RWPE2 (cell line): ENCODE measurements around the gene SQOR.

ENCODE experiments used
- ATAC-seq: fragments of 200-7000 bp; cut with Tn5 transposase; 3 replicates; pipeline ENCODE4 v1.9.1; 2021; ENCODE audit warnings: low read depth
- DNase-seq: peaks from one replicate; pipeline ENCODE4 v3.0.0-alpha.2; 2020; ENCODE audit warnings: low spot score
- H3K27ac ChIP-seq: fragments of 450-650 bp; 2 replicates; pipeline ENCODE4 v1.5.1; 2017; ENCODE audit warnings: mild to moderate bottlenecking; ENCODE audit not compliant: poor library complexity, severe bottlenecking
- H3K27me3 ChIP-seq: fragments of 250-450 bp; sonication (Bioruptor Pico); 2 replicates; pipeline ENCODE4 v1.5.1; 2021; ENCODE audit warnings: mild to moderate bottlenecking, moderate library complexity; ENCODE audit not compliant: insufficient read depth, poor library complexity, severe bottlenecking
- H3K36me3 ChIP-seq: fragments of 250-450 bp; sonication (Bioruptor Pico); 2 replicates; pipeline ENCODE4 v1.5.1; 2020; ENCODE audit warnings: low read depth, mild to moderate bottlenecking, moderate library complexity
- H3K4me1 ChIP-seq: fragments of 250-450 bp; sonication (Bioruptor Pico); 2 replicates; pipeline ENCODE4 v1.5.1; 2021; ENCODE audit warnings: mild to moderate bottlenecking, moderate library complexity; ENCODE audit not compliant: insufficient read depth, poor library complexity, severe bottlenecking
- H3K4me3 ChIP-seq: fragments of 250-450 bp; sonication (Bioruptor Pico); 2 replicates; pipeline ENCODE4 v1.5.1; 2021; ENCODE audit warnings: mild to moderate bottlenecking, moderate library complexity; ENCODE audit not compliant: severe bottlenecking
- H3K9me3 ChIP-seq: fragments of 250-450 bp; sonication (Bioruptor Pico); 2 replicates; pipeline ENCODE4 v1.5.1; 2021; ENCODE audit warnings: mild to moderate bottlenecking, moderate library complexity; ENCODE audit not compliant: severe bottlenecking
- CTCF ChIP-seq: fragments of 450-650 bp; IDR thresholded peaks from one replicate; pipeline ENCODE4 v1.5.1; 2017; ENCODE audit warnings: mild to moderate bottlenecking, moderate library complexity; ENCODE audit not compliant: poor library complexity, severe bottlenecking

SQOR gene

GRCh38 chr15:45587095-45587862, 47.5 kb upstream of the SQOR start, which contains the start of gene BLOC1S6:
Gene BLOC1S6, plus strand, starts transcription at chr15:45587379. Its CDS starts 65 bp downstream, at chr15:45587444.
- Histone ChIP-seq H3K4me3 (peak within 1 kb of the TSS; percentile 80), H3K27ac (peak within 1 kb of the TSS; percentile 73), H3K9me3 (no peaks in the 10 kb centered on the region), H3K27me3 (no peaks in the 10 kb centered on the region), H3K4me1 (peaks cover 18% of the 10 kb centered on the region), H3K36me3 (peaks cover 10% of the 10 kb centered on the region)
- ATAC-seq (peak; percentile 76), DNase-seq (peak; percentile 91)
- peak; percentile 4 for TF ChIP-seq CTCF

- no peak for TF ChIP-seq CTCF
- Histone ChIP-seq H3K4me3 (peak overlapping the region; percentile 80), H3K27ac (peak overlapping the region; percentile 73), H3K4me1 (peaks cover 18% of the 10 kb centered on the region), H3K36me3 (peaks cover 16% of the 10 kb centered on the region), H3K27me3 (no peaks in the 10 kb centered on the region), H3K9me3 (no peaks in the 10 kb centered on the region)
- ATAC-seq (no peak), DNase-seq (no peak)
Measured at GRCh38 chr15:45587863-45588170, 47.0 kb upstream of the SQOR start.

DNA sequence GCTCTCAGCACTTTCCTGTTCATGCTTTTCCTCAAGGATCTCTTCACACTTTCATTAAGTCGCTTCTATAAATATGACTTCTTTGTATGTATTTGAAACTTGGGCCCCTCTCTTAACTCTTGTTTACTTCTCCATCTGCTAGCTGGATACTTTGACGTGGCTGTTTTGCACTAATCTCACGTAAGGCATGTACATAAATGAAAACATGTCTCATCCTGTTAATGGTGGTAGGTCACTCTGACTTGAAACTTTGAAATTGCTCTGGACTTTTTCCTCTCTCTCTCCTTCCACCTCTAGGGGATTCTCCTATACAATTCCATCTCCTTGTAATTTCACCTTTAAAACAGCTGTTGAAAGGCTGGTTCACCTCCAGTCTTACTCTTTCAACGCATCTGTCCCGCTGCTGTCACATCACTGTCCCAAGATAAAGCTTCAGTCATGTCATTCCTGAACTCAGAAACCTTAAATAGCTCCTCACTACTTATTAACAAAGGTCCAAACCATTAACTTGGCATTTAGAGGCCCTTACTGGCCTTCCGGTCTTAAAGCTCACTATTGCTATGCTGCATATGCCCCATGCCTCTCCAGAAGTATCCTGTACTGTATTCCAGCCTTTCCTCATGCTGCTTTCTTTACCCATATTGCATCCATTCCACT, 46.5 kb upstream of the SQOR start:
- no peak for DNase-seq
- peak; percentile 18; the same call in 1 of the 3 replicates for ATAC-seq
- Histone ChIP-seq H3K9me3 (no peaks in the 10 kb centered on the region), H3K4me1 (peaks cover 18% of the 10 kb centered on the region), H3K27ac (peak overlapping the region; percentile 73), H3K4me3 (peak overlapping the region; percentile 80), H3K36me3 (peaks cover 17% of the 10 kb centered on the region), H3K27me3 (no peaks in the 10 kb centered on the region)
- TF ChIP-seq CTCF: no peak

- H3K36me3 ChIP-seq: peaks cover 25% of the 10 kb centered on the region
- H3K4me1 ChIP-seq: peaks cover 18% of the 10 kb centered on the region
- H3K9me3 ChIP-seq: no peaks in the 10 kb centered on the region
- no peak overlapping the region for H3K4me3 ChIP-seq
- no peak for TF ChIP-seq CTCF
- no peak overlapping the region for H3K27ac ChIP-seq
- ATAC-seq (no peak), DNase-seq (no peak)
- H3K27me3 ChIP-seq: no peaks in the 10 kb centered on the region
Measured at GRCh38 chr15:45589256-45589655, 45.6 kb upstream of the SQOR start.

DNA sequence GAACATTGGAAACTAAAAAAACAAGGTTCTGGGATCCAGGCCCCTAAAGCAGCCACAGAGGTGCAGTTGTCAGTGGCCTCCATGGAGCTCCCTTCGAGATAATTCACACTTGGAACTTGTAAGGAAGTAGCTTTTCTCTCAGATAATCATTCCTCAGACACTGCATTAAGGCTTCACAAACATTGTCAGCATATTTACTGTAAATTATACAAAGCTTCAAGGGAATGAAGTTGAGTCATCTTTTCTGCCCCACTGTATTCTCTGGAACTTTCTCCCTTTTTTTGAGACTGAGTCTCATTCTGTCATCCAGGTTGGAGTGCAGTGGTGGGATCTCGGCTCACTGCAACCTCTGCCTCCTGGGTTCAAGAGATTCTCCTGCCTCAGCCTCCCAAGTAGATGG, 40.5 kb upstream of the SQOR start:
- Histone ChIP-seq H3K27ac (no peak overlapping the region), H3K36me3 (peaks cover 57% of the 10 kb centered on the region), H3K9me3 (peaks cover 2% of the 10 kb centered on the region), H3K4me1 (peaks cover 5% of the 10 kb centered on the region), H3K27me3 (no peaks in the 10 kb centered on the region), H3K4me3 (no peak overlapping the region)
- TF ChIP-seq CTCF: no peak
- ATAC-seq (no peak), DNase-seq (no peak)
